GM12878 (cell line): ENCODE results near the gene DMRTC2. TPM values are rescaled to one million over a fixed set of nuclear protein-coding genes. Genes with fewer than 3 reads are reported as not detected.

ENCODE experiments used
- ATAC-seq: fragments of 200-7000 bp; cut with Tn5 transposase; 3 replicates; pipeline ENCODE4 v1.9.1; 2020; ENCODE audit warnings: mild to moderate bottlenecking, moderate library complexity
- BruUV-seq: library from RNA; stranded (reverse); fragments of 400-500 nt; replicated peaks from 2 replicates; lab custom pipeline; 2021; lab: Mats Ljungman, UMichigan
- CTCF ChIA-PET: fragments of 300-600 bp; sonication (Branson Sonifier 250); formaldehyde crosslinking; extraction: SDS; loops from one replicate; lab custom pipeline; 2021; ENCODE audit warnings: inconsistent platforms; lab: Yijun Ruan, JAX
- POLR2A ChIA-PET: fragments of 350-600 bp; formaldehyde crosslinking; extraction: SDS; loops from one replicate; lab custom pipeline; 2021; ENCODE audit warnings: inconsistent platforms; lab: Charles Lee
- RAD21 ChIA-PET: fragments of 300-600 bp; sonication (Branson Sonifier 250); formaldehyde crosslinking; loops from one replicate; lab custom pipeline; 2023; ENCODE audit warnings: antibody characterized with exemption; ENCODE audit not compliant: unreplicated experiment; lab: Charles Lee
- SMC1A ChIA-PET: fragments of 300-600 bp; sonication (Branson Sonifier 250); formaldehyde crosslinking; loops from one replicate; lab custom pipeline; 2023; ENCODE audit not compliant: unreplicated experiment, uncharacterized antibody; lab: Charles Lee
- DNase-seq: peaks from one replicate; pipeline ENCODE4 v3.0.0-alpha.2; 2011; ENCODE audit warnings: low read depth, low spot score
- FAIRE-seq: peaks from 3 replicates; lab custom pipeline; 2011; peaks lifted over from hg19 to GRCh38; lab: Jason Lieb, UNC
- H2AFZ ChIP-seq: 2 replicates; pipeline ENCODE4 v1.6.0; 2011; ENCODE audit warnings: low read depth, low read length, control low read depth; ENCODE audit not compliant: control insufficient read depth
- H3K27ac ChIP-seq: 2 replicates; pipeline ENCODE4 v1.5.1; 2011; ENCODE audit warnings: control low read depth; ENCODE audit not compliant: control insufficient read depth, insufficient read depth
- H3K27me3 ChIP-seq, 2 experiments: replicated peaks in 1 of 2; 2 replicates each; pipeline versions ENCODE4 v1.6.0 to v1.6.1; 2011; ENCODE audit warnings: low read length in 1 of 2; ENCODE audit not compliant: control insufficient read depth in 2 of 2, insufficient read depth in 2 of 2
- H3K36me3 ChIP-seq, 2 experiments: 2 replicates each; pipeline ENCODE4 v1.5.1; 2011; ENCODE audit warnings: low read length in 1 of 2; ENCODE audit not compliant: control insufficient read depth in 2 of 2, insufficient read depth in 2 of 2
- H3K4me1 ChIP-seq: 2 replicates; pipeline ENCODE4 v1.6.1; 2011; ENCODE audit warnings: mild to moderate bottlenecking, low read length, moderate library complexity, mixed read lengths; ENCODE audit not compliant: control insufficient read depth, insufficient read depth
- H3K4me2 ChIP-seq: 2 replicates; pipeline ENCODE4 v1.6.0; 2011; ENCODE audit warnings: control low read depth; ENCODE audit not compliant: control insufficient read depth, insufficient read depth
- H3K4me3 ChIP-seq: fragments of 200-600 bp; sonication (generic); 2 replicates; pipeline ENCODE4 v1.5.1; 2016
- H3K79me2 ChIP-seq: 2 replicates; pipeline ENCODE4 v1.6.0; 2011; ENCODE audit warnings: low read length; ENCODE audit not compliant: control insufficient read depth, insufficient read depth
- H3K9ac ChIP-seq: 2 replicates; pipeline ENCODE4 v1.8.0; 2011; ENCODE audit warnings: low read length, control low read depth, mixed read lengths; ENCODE audit not compliant: control insufficient read depth, insufficient read depth
- H3K9me3 ChIP-seq: replicated peaks from 3 replicates; pipeline ENCODE4 v1.5.1; 2011; ENCODE audit warnings: mild to moderate bottlenecking, low read length; ENCODE audit not compliant: control insufficient read depth, insufficient read depth
- H4K20me1 ChIP-seq: 2 replicates; pipeline ENCODE4 v1.6.0; 2011; ENCODE audit not compliant: control insufficient read depth, insufficient read depth
- BACH1 ChIP-seq: fragments of 450-650 bp; IDR thresholded peaks from 2 replicates; pipeline ENCODE4 v1.6.1; 2017; ENCODE audit warnings: mild to moderate bottlenecking, borderline replicate concordance
- CHD1 ChIP-seq: IDR thresholded peaks from 2 replicates; pipeline ENCODE4 v1.6.1; 2012; ENCODE audit warnings: low read depth, low read length, improper control_type of control experiment
- CREB1 ChIP-seq: IDR thresholded peaks from 2 replicates; pipeline ENCODE4 v1.6.1; 2012; ENCODE audit warnings: low read depth, mild to moderate bottlenecking, inconsistent platforms
- FOS ChIP-seq: IDR thresholded peaks from 3 replicates; pipeline ENCODE4 v1.6.1; 2011; ENCODE audit warnings: borderline replicate concordance; ENCODE audit not compliant: insufficient read length; ENCODE audit errors: extremely low read depth
- IRF4 ChIP-seq: IDR thresholded peaks from 2 replicates; pipeline ENCODE4 v1.6.1; 2011; ENCODE audit warnings: low read depth, low read length
- MEF2A ChIP-seq: IDR thresholded peaks from 2 replicates; pipeline ENCODE4 v1.6.1; 2011; ENCODE audit warnings: low read depth, mild to moderate bottlenecking, low read length, moderate library complexity; ENCODE audit not compliant: insufficient read depth
- POLR2AphosphoS2 ChIP-seq: IDR thresholded peaks from 2 replicates; pipeline ENCODE4 v1.6.1; 2011; ENCODE audit warnings: low read depth, mild to moderate bottlenecking, low read length, improper control_type of control experiment, moderate library complexity
- RAD51 ChIP-seq: fragments of 450-650 bp; IDR thresholded peaks from 2 replicates; pipeline ENCODE4 v1.6.1; 2016; ENCODE audit warnings: moderate library complexity, mild to moderate bottlenecking, inconsistent platforms
- WGBS: methylation state at CpG from one replicate; pipeline ENCODE4 v1.1.6; 2016; ENCODE audit warnings: low lambda C conversion rate; ENCODE audit not compliant: insufficient replicate concordance, insufficient coverage; ENCODE audit errors: missing lambda C conversion rate; 5-methylcytosine and 5-hydroxymethylcytosine counted together
- in situ Hi-C: fragments of 300-500 bp; cut with MboI; formaldehyde crosslinking; loops from 9 replicates; pipeline ENCODE4 v1.14.3; 2018; ENCODE audit warnings: mixed read lengths
- intact Hi-C: fragments of 100-400 bp; cut with micrococcal nuclease; formaldehyde crosslinking; loops from one replicate; pipeline ENCODE4 v1.14.2; 2022; ENCODE audit not compliant: unreplicated experiment
- polyA plus RNA-seq, 11 experiments: library from polyadenylated mRNA; depleted of rRNA in 4 of 11; unstranded in 6 of 11; stranded (reverse) in 5 of 11; fragments of >200 nt; fragmentation: Nextera tagmentation in 4 of 11; fragmentation: Illumina TruSeq in 1 of 11; extraction: Ambion mirVana in 4 of 11; extraction: Trizol in 1 of 11; gene quantifications; 1 replicate in 1 of 11; 2 replicates in 10 of 11; pipeline versions ENCODE4 v1.2.1 to v1.2.3, GENCODE V29; 2011 to 2016; ENCODE audit warnings: inconsistent platforms in 2 of 11, missing spikeins in 2 of 11, low read depth in 1 of 11
- total RNA-seq, 4 experiments: library from RNA; depleted of rRNA in 3 of 4; stranded (reverse); fragments of >200 nt in 3 of 4; fragmentation: Illumina TruSeq in 1 of 4; extraction: Trizol in 1 of 4; gene quantifications; 2 replicates each; pipeline versions ENCODE4 v1.2.1 to v1.2.3, GENCODE V29; 2013 to 2021
- TF ChIP-seq, protein P1 (sequence below): fragments of 450-650 bp; IDR thresholded peaks from 2 replicates; pipeline ENCODE4 v1.6.1; 2017; ENCODE audit warnings: antibody characterized with exemption, mild to moderate bottlenecking, moderate library complexity

Gene DMRTC2
- total and polyA plus RNA-seq, 10 of the 15 experiments (the other 5 are each of a cell fraction or from before 2014, with no cell fraction given), result not detected

- in situ Hi-C loops, result no loop called here
- FAIRE-seq (no peak), ATAC-seq (no peak), DNase-seq (no peak)
- Histone ChIP-seq H3K79me2 (peaks cover 46% of the 10 kb centered on the region), H2AFZ (no peak overlapping the region), H3K9ac (no peak overlapping the region), H3K4me1 (peaks cover 78% of the 10 kb centered on the region), H3K9me3 (no peaks in the 10 kb centered on the region), H3K36me3 (peaks cover 29 to 34% of the 10 kb centered on the region in 2 experiments), H3K4me2 (peak overlapping the region; percentile 47), H4K20me1 (peaks cover 30% of the 10 kb centered on the region), H3K4me3 (no peak overlapping the region), H3K27me3 (no peaks in the 10 kb centered on the region), H3K27ac (no peak overlapping the region)
- ChIA-PET POLR2A (interaction anchor here (0.6 to 6.6 kb wide), 3 partner anchors 9 to 77 kb away, joined by 3 to 46 read pairs (median 4); partner anchors contain the start of gene RPS19), SMC1A (interaction anchor here (0.5 to 1.5 kb wide), 2 partner anchors 9 to 250 kb away, joined by 3 to 10 read pairs; partner anchors contain the start of gene RPS19), RAD21 (interaction anchor here (1.0 to 1.4 kb wide), 2 partner anchors 10 to 82 kb away, joined by 4 to 6 read pairs; no protein-coding TSS in a partner anchor), CTCF (interaction anchor here (0.9 to 1.1 kb wide), 2 partner anchors 16 to 74 kb away, joined by 3 to 5 read pairs; no protein-coding TSS in a partner anchor)
- WGBS, result 84% methylated on average over 12 of the region's 12 CpGs
- intact Hi-C loops, result no loop called here
- TF ChIP-seq FOS (no peak), CREB1 (no peak), RAD51 (no peak), POLR2AphosphoS2 (no peak), IRF4 (no peak), CHD1 (no peak), MEF2A (no peak), BACH1 (no peak)
- TF ChIP-seq, protein P1, sequence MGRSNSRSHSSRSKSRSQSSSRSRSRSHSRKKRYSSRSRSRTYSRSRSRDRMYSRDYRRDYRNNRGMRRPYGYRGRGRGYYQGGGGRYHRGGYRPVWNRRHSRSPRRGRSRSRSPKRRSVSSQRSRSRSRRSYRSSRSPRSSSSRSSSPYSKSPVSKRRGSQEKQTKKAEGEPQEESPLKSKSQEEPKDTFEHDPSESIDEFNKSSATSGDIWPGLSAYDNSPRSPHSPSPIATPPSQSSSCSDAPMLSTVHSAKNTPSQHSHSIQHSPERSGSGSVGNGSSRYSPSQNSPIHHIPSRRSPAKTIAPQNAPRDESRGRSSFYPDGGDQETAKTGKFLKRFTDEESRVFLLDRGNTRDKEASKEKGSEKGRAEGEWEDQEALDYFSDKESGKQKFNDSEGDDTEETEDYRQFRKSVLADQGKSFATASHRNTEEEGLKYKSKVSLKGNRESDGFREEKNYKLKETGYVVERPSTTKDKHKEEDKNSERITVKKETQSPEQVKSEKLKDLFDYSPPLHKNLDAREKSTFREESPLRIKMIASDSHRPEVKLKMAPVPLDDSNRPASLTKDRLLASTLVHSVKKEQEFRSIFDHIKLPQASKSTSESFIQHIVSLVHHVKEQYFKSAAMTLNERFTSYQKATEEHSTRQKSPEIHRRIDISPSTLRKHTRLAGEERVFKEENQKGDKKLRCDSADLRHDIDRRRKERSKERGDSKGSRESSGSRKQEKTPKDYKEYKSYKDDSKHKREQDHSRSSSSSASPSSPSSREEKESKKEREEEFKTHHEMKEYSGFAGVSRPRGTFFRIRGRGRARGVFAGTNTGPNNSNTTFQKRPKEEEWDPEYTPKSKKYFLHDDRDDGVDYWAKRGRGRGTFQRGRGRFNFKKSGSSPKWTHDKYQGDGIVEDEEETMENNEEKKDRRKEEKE, result no peak
- BruUV-seq, result no TSS peak
Measured at GRCh38 chr19:41868989-41869300, 24.1 kb downstream of the DMRTC2 start.
